ENCODE measurements around the gene RNF208.
A peak's percentile ranks its signal among the peaks of the same experiment; 100 is the strongest.

Gene RNF208

DNA sequence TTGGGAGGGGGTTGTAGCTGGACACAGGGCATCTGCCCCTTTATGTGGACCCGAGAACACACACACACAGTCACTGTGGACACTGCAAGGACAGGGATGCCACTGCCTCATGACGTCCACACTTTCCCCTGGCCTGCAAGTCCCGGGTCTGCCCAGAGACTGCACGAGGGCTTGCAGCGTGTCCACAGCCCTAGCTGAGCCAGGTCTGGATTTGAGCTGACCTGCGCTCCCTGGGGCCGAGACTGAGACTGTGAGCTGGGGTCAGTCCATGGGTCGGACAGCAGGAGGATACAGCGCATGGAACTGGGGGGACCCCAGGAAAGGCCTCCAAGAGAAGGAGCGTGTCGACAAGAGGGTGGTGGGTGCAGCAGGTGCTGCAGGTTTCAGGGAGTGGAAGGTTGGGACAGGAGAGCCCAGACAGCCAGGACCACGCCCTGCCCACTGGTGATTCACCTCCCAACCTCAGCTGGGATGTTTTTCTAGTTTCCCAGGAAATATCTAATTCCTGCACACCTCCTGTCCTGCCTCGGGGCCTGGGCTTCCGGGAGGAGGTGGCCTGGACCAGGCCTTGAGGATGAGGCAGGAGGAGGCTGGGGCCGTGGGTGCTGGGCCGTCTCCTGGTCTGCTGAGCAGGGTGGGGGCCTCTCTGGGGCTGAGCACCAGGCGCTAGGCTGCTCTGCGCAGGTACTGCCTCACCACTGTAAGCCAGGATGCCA, 4.5 kb upstream of the RNF208 start:
- no peak for DNase-seq

GRCh38 chr9:137225699-137226331, 3.8 kb upstream of the RNF208 start:
- DNase-seq: no peak

DNA sequence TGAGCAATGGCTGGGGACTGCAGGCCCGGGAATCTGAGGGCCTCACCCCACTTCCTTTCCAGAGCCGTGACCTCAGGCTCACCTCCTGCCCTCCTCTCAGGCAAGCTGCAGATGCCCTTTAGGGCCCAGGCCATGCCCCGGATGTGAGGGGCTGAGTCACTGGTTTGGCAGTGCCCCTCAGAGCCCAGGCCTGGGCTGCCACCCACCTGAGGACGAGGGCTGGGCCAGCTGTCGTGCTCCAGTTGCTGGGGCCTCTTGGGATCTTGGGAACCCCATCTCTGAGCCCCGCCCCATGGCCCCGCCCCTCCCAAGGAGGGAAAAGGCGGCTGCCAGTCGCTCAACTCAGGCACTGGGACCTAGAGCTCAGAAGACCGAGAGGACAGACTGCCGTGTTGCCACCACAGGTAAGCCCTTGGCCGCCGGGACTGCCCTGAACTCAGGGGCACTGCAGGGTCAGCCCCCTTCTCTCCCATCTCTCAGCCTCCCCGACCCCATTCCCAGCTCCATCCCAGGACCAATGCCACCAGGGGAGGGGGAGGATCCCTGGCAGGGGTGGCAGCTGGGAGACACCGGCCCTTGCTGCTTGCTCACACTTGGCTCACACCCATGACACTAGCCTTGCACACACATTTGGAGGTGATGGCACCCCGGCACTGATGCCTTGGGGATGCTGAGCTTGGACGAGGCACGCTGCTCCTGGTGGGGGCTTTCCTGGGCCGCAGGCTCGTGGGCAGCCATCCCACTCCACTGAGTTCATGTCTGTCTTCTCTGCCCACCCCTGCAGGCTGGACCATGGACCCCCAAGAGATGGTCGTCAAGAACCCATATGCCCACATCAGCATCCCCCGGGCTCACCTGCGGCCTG, 3.0 kb upstream of the RNF208 start, which contains the start of gene CYSRT1:
Gene CYSRT1, plus strand, starts transcription at position 345 of the 865 bp plus-strand sequence. Its CDS starts 448 bp downstream, at position 793.
- no peak for DNase-seq

DNA sequence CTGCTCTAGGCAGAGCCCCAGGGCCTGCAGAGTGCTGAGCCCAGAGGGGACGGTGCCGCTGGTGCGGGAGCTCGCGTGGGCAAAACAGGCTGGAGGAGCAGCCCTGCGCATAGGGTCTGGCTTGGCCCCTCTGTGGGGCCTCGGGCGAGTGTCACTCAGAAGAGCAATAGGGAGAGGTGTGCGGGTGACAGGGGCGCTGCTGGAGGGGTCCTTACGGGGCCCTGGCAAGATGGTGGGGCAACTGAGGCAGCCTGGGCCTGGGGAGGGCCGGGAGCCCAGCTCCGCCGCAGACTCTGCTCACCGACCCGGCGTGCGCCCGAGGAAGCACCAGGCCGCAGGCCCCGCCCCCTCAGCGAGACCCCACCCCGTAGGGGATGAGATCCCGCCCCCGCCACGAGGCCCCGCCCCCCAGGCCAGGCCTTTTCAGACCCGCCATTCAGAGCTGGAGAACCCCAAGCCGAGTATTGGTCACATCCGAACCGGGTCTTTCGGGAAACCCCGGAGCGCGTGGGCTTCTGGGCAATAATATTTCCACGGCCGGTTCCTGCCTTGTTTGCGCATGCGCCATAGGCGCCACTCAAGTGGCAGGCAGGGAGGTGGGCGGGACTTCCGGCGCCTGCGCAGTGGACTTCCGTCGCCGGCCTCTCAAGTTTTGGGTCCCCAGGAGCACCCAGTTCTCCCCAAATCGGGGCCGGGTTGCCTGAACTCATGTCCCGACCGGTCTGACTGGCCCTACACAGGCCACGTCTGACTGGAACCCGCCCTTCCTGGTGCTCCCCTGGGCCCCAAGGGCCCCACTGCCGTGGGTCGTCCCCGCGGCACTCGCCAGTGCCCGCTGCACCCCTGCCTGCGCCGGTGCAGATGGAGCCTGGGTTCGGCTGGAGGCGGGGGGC, 1.3 kb upstream of the RNF208 start:
- peak; percentile 96 to 98 (median 98) for DNase-seq

GRCh38 chr9:137221506-137222111, 431 bp downstream of the RNF208 start:
- no peak for DNase-seq

GRCh38 chr9:137221095-137221505, 940 bp downstream of the RNF208 start:
- no peak for DNase-seq

DNA sequence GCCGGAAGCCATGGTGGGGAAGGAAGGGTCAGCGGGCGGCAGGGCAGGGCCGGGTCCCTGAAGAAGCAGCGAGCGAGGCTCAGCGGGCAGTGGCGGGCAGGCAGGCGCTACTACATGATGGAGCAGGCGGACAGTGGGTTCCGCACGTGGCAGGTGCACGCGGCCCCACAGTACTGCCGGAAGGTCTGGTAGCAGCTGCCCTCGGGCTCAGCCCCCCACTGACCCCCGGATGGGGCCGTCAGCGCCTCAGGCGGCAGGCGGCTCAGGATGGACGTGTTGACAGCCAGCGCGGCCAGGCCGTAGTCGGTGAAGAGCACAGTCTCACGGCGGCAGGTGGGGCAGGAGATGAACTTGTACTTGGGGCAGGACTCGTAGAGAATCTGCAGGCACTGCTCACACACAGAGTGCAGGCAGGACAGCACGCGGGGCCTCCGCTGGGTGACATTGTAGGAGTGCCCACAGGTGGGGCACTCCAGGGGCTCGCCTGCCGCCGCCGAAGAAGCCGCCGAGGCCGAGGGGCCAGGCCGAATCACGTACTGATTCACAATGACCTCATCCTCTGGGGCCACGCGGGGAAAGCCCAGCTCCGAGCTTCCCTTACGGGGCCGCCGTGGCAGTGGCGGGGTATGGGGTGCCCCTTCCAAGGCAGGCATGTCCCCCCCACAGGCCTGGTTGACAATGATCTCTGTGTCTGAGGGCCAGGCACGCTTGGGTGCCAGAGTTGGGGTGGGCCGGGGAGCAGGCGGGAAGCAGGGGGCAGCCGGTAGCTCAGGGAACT, 1.5 kb downstream of the RNF208 start:
- no peak for DNase-seq

GRCh38 chr9:137219757-137220316, 2.2 kb downstream of the RNF208 start:
- DNase-seq: no peak

DNA sequence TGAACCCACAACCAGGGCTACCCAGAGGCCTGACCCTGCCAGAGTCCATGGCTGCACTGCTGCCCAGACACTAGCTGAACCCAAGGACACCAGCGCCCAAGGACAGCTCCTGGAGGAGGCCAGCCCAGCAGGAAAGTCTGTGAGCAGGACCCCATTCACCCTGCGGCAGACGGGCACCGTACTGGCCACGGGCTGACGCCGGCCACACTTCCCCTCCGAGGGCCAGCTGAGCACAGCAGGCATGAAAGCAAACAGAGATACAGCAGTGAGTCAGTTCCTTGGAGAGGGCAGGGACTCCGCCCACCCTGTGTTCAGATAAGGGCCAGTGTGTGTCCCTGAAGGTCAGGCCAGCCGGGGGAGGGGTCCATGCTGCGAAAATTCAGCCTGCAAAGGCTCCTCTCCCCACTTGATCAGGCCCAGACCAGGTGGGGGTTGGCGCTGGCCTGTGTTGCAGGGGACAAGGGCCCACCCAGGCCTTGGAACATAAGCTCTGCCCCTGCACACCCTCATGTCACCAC, 3.2 kb downstream of the RNF208 start:
- no peak for DNase-seq

GRCh38 chr9:137218212-137218753, 3.8 kb downstream of the RNF208 start:
- no peak for DNase-seq

DNA sequence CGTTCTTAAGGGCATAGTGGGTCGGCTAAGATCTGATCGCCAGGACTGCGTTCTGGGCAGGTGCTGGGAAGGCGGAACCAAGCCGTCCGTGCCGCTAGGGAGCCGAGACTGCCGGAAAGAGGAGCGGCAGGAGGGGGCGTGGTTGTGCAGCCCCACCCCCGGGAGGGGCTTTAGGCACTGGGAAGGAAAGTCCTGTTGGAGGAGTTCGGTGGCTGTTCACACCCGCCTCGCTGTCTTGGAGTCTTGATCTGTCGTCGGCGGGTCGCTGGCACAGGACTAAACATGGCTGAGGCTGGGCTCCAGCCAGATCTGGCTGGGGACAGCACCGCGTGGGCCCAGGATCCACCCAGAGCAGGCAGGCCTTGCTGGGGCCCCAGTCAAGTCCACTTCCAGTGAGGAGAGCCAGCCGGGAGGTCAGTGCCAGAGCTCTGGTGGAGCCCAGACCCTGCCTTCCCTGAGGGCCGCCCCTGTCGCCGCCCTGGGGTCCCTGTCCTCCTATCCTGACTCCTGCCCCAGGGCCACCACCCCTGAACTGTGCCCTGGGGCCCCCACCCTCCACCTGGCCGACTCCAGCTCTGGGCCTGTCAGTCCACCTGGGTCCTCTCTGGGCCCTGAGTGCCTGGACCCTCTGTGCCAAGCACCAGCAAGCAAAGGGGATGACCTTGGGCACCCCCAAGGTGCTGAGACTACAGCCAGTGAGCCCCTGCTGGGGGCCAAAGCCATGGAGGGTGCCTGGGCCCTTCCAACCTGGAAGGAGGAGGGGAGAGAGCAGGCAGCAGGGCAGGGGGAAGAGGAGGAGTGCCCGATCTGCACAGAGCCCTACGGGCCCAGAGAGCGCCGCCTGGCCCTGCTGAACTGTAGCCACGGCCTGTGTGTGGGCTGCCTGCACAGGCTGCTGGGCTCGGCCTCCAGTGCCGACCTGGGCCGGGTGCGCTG, 4.5 kb downstream of the RNF208 start:
- DNase-seq: no peak

DNA sequence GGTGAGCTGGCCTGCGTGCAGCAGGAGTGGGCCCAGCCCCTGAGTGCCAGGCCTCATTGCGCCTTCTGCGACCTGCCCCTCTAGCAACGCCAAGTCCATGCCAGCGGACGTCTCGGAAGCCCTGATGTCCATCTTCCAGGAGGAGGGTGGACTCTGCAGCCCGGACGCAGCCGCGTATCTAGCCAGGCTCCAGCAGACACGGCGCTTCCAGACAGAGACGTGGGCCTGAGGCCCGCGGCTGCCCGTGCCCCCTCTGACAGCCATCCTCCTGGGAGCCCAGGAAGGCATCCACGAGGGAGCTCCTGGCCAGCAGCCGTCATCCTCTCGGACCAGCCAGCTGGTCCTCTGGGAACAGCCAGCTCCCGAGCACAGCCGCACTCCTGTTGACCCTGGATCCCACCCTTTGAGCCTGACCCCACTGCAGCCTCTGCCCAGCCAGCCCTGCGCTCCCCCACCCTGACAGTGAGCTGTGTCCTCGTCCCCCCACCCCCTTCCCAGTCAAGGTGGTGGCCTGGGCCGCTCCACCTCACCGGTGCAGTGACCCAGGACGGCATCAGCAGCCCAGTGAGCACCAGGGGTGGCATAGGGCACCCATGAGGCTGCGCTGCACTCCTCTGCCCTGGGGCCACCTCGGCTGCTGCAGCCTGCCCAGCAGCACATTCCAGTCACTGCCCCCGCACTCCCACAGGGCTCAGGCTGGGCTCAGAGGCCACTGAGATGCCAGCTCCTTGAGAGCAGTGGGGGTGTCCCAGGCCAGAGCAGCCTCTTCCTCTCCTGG, 5.7 kb downstream of the RNF208 start:
- no peak for DNase-seq

GRCh38 chr9:137215196-137215986, 6.6 kb downstream of the RNF208 start:
- no peak for DNase-seq

- DNase-seq: no peak
These were observed 7.4 kb downstream of the RNF208 start for GRCh38 chr9:137214620-137215019.

DNA sequence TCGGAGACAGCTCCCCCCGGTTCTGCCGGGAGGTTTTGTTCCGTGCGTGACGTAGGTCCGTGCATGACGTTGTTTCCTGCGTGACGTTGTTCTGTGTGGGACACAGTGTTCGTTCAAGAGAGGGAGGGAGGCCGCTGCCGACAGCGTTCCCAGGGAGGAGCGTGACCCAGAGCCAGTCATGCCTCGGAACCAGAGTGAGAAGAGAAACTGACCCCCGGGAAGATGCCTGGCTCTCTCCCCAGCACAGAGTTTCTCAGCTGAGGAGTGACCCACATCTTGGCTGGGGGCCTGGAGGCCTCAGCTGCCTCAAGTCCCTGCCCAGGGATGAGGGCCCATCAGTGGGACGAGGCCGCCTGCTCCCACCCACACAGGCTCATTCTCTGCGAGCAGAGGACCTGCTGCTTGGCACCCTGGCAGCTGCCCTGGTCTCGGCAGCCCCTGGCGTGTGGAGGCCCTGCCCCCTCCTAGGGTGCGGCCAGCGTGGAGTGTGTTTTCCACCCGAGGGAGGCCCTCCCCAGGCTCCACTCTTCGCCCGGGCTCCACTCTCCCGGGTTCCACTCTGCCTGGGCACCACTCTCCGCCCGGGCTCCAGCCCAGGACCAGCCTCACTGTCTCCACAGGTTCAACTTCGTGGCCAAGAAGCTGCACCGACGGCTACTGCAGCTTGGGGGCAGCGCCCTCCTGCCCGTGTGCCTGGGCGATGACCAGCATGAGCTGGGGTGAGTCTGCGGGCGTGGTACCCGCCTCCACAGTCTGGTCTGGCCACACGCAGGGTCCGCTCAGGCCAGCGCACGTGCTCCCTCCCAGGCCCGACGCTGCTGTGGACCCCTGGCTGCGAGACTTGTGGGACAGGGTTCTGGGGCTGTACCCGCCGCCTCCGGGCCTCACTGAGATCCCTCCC, 8.6 kb downstream of the RNF208 start:
- no peak for DNase-seq

DNA sequence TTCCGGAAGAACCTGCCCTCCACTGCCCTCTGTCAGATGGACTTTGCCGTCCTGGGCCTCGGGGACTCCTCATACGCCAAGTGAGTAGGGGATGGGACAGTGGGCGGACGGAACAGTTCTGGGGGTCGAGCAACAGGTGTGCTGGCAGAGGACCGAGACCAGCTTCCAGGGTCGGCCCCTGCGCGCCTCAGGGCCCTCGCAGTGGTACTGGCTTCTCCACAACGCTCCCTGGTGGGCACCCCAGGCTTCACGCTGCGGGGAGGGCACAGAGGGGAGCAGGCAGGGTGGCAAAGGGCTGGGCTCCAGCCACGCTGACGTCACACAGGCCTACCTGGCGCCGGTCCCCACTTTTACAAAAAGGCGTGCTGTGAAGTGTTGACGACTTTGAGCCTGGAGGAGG, 9.5 kb downstream of the RNF208 start:
- no peak for DNase-seq
